Muscle of arm (tissue), 12 donors: ENCODE data around the gene EDN1. TPM values are rescaled to one million over a fixed set of nuclear protein-coding genes. Genes with fewer than 3 reads are reported as not detected.

Experiments
- DNase-seq: peaks from one replicate; pipeline ENCODE4 v3.0.0-alpha.2; 2013
- polyA plus RNA-seq, 12 donors: library from polyadenylated mRNA; unstranded; fragments of 120-200 nt; gene quantifications; one replicate each; pipeline ENCODE4 v1.2.1, GENCODE V29; 2013; ENCODE audit not compliant: insufficient read length in 12 of 12

The EDN1 gene
- polyA plus RNA-seq, 12 donors = 1.6 to 13.8 (median 3.8) TPM; not detected in 1

DNA sequence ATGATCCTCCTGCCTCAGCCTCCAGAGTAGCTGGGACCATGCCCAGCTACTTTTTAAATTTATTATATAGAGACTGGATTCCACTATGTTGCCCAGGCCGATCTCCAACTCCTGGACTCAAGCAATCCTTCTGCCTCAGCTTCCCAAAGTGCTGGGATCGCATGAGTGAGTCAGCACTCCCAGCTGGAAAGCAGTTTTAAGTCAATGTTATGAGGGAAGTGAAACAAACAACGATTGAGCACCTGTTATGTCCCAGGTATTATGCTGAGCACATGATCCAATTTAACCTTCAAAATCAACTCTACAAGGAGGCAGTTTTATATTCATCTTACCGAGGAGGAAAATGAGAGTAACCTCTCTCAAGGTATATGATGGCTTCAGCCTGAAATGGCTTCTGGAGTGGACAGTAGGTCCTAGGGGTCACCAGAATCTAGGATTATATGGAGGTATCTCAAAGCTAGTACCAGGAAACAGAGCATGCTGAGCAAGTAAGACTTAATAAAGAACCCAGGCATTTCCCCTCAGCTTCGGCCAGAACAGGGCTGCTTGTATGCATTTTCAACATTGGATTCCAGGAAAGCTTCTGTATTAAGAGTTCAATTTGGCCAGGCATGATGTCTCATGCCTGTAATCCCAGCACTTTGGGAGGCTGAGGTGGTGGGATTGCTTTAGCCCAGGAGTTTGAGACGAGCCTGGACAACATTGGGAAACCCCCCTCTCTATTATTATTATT lies 55.0 kb downstream of the EDN1 start:
- DNase-seq = peak; percentile 9

DNA sequence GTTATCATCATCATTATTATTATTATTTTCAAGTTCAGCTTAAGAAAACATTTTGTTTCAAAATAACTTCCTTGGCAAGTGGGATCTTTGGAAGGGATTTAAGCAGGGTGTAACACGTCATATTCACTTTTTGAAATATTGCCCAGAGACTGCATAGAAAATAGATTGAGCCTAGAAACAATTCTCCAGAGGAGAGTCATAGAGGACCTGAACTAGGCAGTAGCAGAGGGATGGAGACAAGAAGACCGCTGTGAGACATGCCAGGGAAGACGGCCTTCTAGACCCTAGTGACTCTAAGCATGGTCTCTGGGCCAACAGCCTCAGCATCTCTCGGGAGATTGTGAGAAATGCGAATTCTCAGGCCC lies 55.5 kb downstream of the EDN1 start:
- DNase-seq = no peak
